GM12878 (cell line): ENCODE measurements around the gene ZNF567. TPM values are rescaled to one million over a fixed set of nuclear protein-coding genes. Genes with fewer than 3 reads are reported as not detected.
"Not testable (repeated sequence)": the region's sequence is repeated elsewhere in the genome, so short reads cannot be mapped to it uniquely, and the experiment has no call there.

Source experiments
- ATAC-seq: fragments of 200-7000 bp; cut with Tn5 transposase; 3 replicates; pipeline ENCODE4 v1.9.1; 2020; ENCODE audit warnings: mild to moderate bottlenecking, moderate library complexity
- BruUV-seq: library from RNA; stranded (reverse); fragments of 400-500 nt; replicated peaks from 2 replicates; lab custom pipeline; 2021; lab: Mats Ljungman, UMichigan
- CTCF ChIA-PET: fragments of 300-600 bp; sonication (Branson Sonifier 250); formaldehyde crosslinking; extraction: SDS; loops from one replicate; lab custom pipeline; 2021; ENCODE audit warnings: inconsistent platforms; lab: Yijun Ruan, JAX
- POLR2A ChIA-PET: fragments of 350-600 bp; formaldehyde crosslinking; extraction: SDS; loops from one replicate; lab custom pipeline; 2021; ENCODE audit warnings: inconsistent platforms; lab: Charles Lee
- RAD21 ChIA-PET: fragments of 300-600 bp; sonication (Branson Sonifier 250); formaldehyde crosslinking; loops from one replicate; lab custom pipeline; 2023; ENCODE audit warnings: antibody characterized with exemption; ENCODE audit not compliant: unreplicated experiment; lab: Charles Lee
- SMC1A ChIA-PET: fragments of 300-600 bp; sonication (Branson Sonifier 250); formaldehyde crosslinking; loops from one replicate; lab custom pipeline; 2023; ENCODE audit not compliant: unreplicated experiment, uncharacterized antibody; lab: Charles Lee
- DNase-seq: peaks from one replicate; pipeline ENCODE4 v3.0.0-alpha.2; 2011; ENCODE audit warnings: low read depth, low spot score
- FAIRE-seq: peaks from 3 replicates; lab custom pipeline; 2011; peaks lifted over from hg19 to GRCh38; lab: Jason Lieb, UNC
- H2AFZ ChIP-seq: 2 replicates; pipeline ENCODE4 v1.6.0; 2011; ENCODE audit warnings: low read depth, low read length, control low read depth; ENCODE audit not compliant: control insufficient read depth
- H3K27ac ChIP-seq: 2 replicates; pipeline ENCODE4 v1.5.1; 2011; ENCODE audit warnings: control low read depth; ENCODE audit not compliant: control insufficient read depth, insufficient read depth
- H3K27me3 ChIP-seq, 2 experiments: replicated peaks in 1 of 2; 2 replicates each; pipeline versions ENCODE4 v1.6.0 to v1.6.1; 2011; ENCODE audit warnings: low read length in 1 of 2; ENCODE audit not compliant: control insufficient read depth in 2 of 2, insufficient read depth in 2 of 2
- H3K36me3 ChIP-seq, 2 experiments: 2 replicates each; pipeline ENCODE4 v1.5.1; 2011; ENCODE audit warnings: low read length in 1 of 2; ENCODE audit not compliant: control insufficient read depth in 2 of 2, insufficient read depth in 2 of 2
- H3K4me1 ChIP-seq: 2 replicates; pipeline ENCODE4 v1.6.1; 2011; ENCODE audit warnings: mild to moderate bottlenecking, low read length, moderate library complexity, mixed read lengths; ENCODE audit not compliant: control insufficient read depth, insufficient read depth
- H3K4me2 ChIP-seq: 2 replicates; pipeline ENCODE4 v1.6.0; 2011; ENCODE audit warnings: control low read depth; ENCODE audit not compliant: control insufficient read depth, insufficient read depth
- H3K4me3 ChIP-seq: fragments of 200-600 bp; sonication (generic); 2 replicates; pipeline ENCODE4 v1.5.1; 2016
- H3K79me2 ChIP-seq: 2 replicates; pipeline ENCODE4 v1.6.0; 2011; ENCODE audit warnings: low read length; ENCODE audit not compliant: control insufficient read depth, insufficient read depth
- H3K9ac ChIP-seq: 2 replicates; pipeline ENCODE4 v1.8.0; 2011; ENCODE audit warnings: low read length, control low read depth, mixed read lengths; ENCODE audit not compliant: control insufficient read depth, insufficient read depth
- H3K9me3 ChIP-seq: replicated peaks from 3 replicates; pipeline ENCODE4 v1.5.1; 2011; ENCODE audit warnings: mild to moderate bottlenecking, low read length; ENCODE audit not compliant: control insufficient read depth, insufficient read depth
- H4K20me1 ChIP-seq: 2 replicates; pipeline ENCODE4 v1.6.0; 2011; ENCODE audit not compliant: control insufficient read depth, insufficient read depth
- ATF2 ChIP-seq: IDR thresholded peaks from 2 replicates; pipeline ENCODE4 v1.6.1; 2012; ENCODE audit warnings: low read length, inconsistent platforms
- ESRRA ChIP-seq: IDR thresholded peaks from 2 replicates; pipeline ENCODE4 v1.6.1; 2012; ENCODE audit warnings: mild to moderate bottlenecking, low read length, improper control_type of control experiment
- MYC ChIP-seq: IDR thresholded peaks from 2 replicates; pipeline ENCODE4 v1.6.1; 2011; ENCODE audit warnings: mild to moderate bottlenecking, low read length, moderate library complexity, inconsistent platforms; ENCODE audit not compliant: insufficient read depth, insufficient replicate concordance, insufficient read length, severe bottlenecking
- WGBS: methylation state at CpG from one replicate; pipeline ENCODE4 v1.1.6; 2016; ENCODE audit warnings: low lambda C conversion rate; ENCODE audit not compliant: insufficient replicate concordance, insufficient coverage; ENCODE audit errors: missing lambda C conversion rate; 5-methylcytosine and 5-hydroxymethylcytosine counted together
- in situ Hi-C: fragments of 300-500 bp; cut with MboI; formaldehyde crosslinking; loops from 9 replicates; pipeline ENCODE4 v1.14.3; 2018; ENCODE audit warnings: mixed read lengths
- intact Hi-C: fragments of 100-400 bp; cut with micrococcal nuclease; formaldehyde crosslinking; loops from one replicate; pipeline ENCODE4 v1.14.2; 2022; ENCODE audit not compliant: unreplicated experiment
- polyA plus RNA-seq, 11 experiments: library from polyadenylated mRNA; depleted of rRNA in 4 of 11; unstranded in 6 of 11; stranded (reverse) in 5 of 11; fragments of >200 nt; fragmentation: Nextera tagmentation in 4 of 11; fragmentation: Illumina TruSeq in 1 of 11; extraction: Ambion mirVana in 4 of 11; extraction: Trizol in 1 of 11; gene quantifications; 1 replicate in 1 of 11; 2 replicates in 10 of 11; pipeline versions ENCODE4 v1.2.1 to v1.2.3, GENCODE V29; 2011 to 2016; ENCODE audit warnings: inconsistent platforms in 2 of 11, missing spikeins in 2 of 11, low read depth in 1 of 11
- total RNA-seq, 4 experiments: library from RNA; depleted of rRNA in 3 of 4; stranded (reverse); fragments of >200 nt in 3 of 4; fragmentation: Illumina TruSeq in 1 of 4; extraction: Trizol in 1 of 4; gene quantifications; 2 replicates each; pipeline versions ENCODE4 v1.2.1 to v1.2.3, GENCODE V29; 2013 to 2021
- TF ChIP-seq, protein P1 (sequence below): fragments of 450-650 bp; formaldehyde crosslinking; IDR thresholded peaks from 2 replicates; pipeline ENCODE4 v1.4.0; 2022; ENCODE audit warnings: mild to moderate bottlenecking, moderate library complexity

The ZNF567 gene
- total and polyA plus RNA-seq, 10 of the 15 experiments (the other 5 are each of a cell fraction or from before 2014, with no cell fraction given), result 4.9 to 11.9 (median 8.7) TPM

- TF ChIP-seq, protein P1, sequence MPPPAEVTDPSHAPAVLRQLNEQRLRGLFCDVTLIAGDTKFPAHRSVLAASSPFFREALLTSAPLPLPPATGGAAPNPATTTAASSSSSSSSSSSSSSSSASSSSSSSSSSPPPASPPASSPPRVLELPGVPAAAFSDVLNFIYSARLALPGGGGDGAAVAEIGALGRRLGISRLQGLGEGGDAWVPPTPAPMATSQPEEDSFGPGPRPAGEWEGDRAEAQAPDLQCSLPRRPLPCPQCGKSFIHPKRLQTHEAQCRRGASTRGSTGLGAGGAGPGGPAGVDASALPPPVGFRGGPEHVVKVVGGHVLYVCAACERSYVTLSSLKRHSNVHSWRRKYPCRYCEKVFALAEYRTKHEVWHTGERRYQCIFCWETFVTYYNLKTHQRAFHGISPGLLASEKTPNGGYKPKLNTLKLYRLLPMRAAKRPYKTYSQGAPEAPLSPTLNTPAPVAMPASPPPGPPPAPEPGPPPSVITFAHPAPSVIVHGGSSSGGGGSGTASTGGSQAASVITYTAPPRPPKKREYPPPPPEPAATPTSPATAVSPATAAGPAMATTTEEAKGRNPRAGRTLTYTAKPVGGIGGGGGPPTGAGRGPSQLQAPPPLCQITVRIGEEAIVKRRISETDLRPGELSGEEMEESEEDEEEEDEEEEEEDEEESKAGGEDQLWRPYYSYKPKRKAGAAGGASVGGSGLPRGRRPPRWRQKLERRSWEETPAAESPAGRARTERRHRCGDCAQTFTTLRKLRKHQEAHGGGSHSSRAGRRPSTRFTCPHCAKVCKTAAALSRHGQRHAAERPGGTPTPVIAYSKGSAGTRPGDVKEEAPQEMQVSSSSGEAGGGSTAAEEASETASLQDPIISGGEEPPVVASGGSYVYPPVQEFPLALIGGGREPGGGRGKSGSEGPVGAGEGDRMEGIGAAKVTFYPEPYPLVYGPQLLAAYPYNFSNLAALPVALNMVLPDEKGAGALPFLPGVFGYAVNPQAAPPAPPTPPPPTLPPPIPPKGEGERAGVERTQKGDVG, result no peak
- TF ChIP-seq MYC, result no peak
- TF ChIP-seq ATF2, result no peak
- TF ChIP-seq ESRRA, result no peak
Measured at GRCh38 chr19:36748431-36749275, 61.2 kb downstream of the ZNF567 start (continued).

- RAD21 ChIA-PET, H3K4me1 ChIP-seq, H3K27me3 ChIP-seq, H3K4me3 ChIP-seq, H2AFZ ChIP-seq, CTCF ChIA-PET, H3K9ac ChIP-seq, FAIRE-seq, DNase-seq, intact Hi-C loops, H3K4me2 ChIP-seq, ATAC-seq, H4K20me1 ChIP-seq, POLR2A ChIA-PET, SMC1A ChIA-PET, BruUV-seq, in situ Hi-C loops, H3K79me2 ChIP-seq, H3K27ac ChIP-seq: not testable (repeated sequence)
- Histone ChIP-seq H3K9me3 (peaks cover 58% of the 10 kb centered on the region), H3K36me3 (peaks cover 0 to 18% of the 10 kb centered on the region in 2 experiments; a peak in 2 of 4 replicates)
- 97% methylated on average over 8 of the region's 8 CpGs for WGBS
Measured at GRCh38 chr19:36749613-36750012, 62.2 kb downstream of the ZNF567 start.
